Prostate gland (tissue), 2 donors: Measurements from ENCODE around the gene PCP4.

Source experiments
- POLR2AphosphoS5 ChIP-seq: sonication (generic); formaldehyde crosslinking; IDR thresholded peaks from one replicate; pipeline ENCODE4 v1.6.1; 2017; ENCODE audit warnings: antibody characterized with exemption
- TF ChIP-seq, protein P1 (sequence below), 4 experiments: fragments of 200-600 bp in 2 of 4; fragments of 450-650 bp in 2 of 4; sonication (generic) in 2 of 4; IDR thresholded peaks; 1 replicate in 3 of 4; 2 replicates in 1 of 4; pipeline ENCODE4 v1.5.1; 2016 to 2019; ENCODE audit warnings: antibody characterized with exemption in 4 of 4, mild to moderate bottlenecking in 2 of 4, moderate library complexity in 2 of 4

DNA sequence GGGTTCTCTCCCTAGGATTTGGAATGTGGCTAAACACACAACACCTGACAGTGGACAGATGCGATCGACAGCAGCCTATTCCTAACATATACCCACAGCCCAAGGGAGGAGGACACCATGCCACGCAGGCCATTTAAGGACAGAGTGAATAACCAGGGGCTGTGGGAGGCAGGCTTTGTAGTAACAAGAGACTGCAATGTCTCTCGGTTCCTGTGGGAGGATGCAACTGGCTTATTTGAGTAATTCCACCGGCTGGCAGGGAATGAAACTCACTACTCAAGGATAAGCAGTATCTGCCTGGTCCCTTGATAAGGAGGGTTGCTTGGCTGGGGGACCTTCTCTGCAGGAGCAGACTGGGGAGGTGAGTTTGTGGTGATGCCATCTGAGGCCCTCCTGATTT is 109.6 kb downstream of the PCP4 start:
- TF ChIP-seq POLR2AphosphoS5: no peak
- TF ChIP-seq, protein P1, sequence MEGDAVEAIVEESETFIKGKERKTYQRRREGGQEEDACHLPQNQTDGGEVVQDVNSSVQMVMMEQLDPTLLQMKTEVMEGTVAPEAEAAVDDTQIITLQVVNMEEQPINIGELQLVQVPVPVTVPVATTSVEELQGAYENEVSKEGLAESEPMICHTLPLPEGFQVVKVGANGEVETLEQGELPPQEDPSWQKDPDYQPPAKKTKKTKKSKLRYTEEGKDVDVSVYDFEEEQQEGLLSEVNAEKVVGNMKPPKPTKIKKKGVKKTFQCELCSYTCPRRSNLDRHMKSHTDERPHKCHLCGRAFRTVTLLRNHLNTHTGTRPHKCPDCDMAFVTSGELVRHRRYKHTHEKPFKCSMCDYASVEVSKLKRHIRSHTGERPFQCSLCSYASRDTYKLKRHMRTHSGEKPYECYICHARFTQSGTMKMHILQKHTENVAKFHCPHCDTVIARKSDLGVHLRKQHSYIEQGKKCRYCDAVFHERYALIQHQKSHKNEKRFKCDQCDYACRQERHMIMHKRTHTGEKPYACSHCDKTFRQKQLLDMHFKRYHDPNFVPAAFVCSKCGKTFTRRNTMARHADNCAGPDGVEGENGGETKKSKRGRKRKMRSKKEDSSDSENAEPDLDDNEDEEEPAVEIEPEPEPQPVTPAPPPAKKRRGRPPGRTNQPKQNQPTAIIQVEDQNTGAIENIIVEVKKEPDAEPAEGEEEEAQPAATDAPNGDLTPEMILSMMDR (IDR thresholded peaks at IDR 0.05): no peak
